Endodermal cell (in vitro differentiated cells): Measurements from ENCODE around the gene MST1. TPM values are rescaled to one million over a fixed set of nuclear protein-coding genes. Genes with fewer than 3 reads are reported as not detected.
A peak's percentile ranks its signal among the peaks of the same experiment; 100 is the strongest.
"Not testable (repeated sequence)": the region's sequence is repeated elsewhere in the genome, so short reads cannot be mapped to it uniquely, and the experiment has no call there.

Source experiments
- DNase-seq: peaks from one replicate; pipeline ENCODE4 v3.0.0-alpha.2; 2017
- H3K27ac ChIP-seq: 2 replicates; pipeline ENCODE4 v1.5.1; 2013; ENCODE audit warnings: mild to moderate bottlenecking, low read depth, low read length, moderate library complexity
- H3K27me3 ChIP-seq: 2 replicates; pipeline ENCODE4 v1.6.1; 2013; ENCODE audit warnings: mild to moderate bottlenecking, low read length, moderate library complexity; ENCODE audit not compliant: insufficient read depth, control insufficient read depth, poor library complexity, severe bottlenecking
- H3K36me3 ChIP-seq: 2 replicates; pipeline ENCODE4 v1.7.0; 2013; ENCODE audit warnings: mild to moderate bottlenecking, low read length, moderate library complexity; ENCODE audit not compliant: control insufficient read depth, insufficient read depth
- H3K4me1 ChIP-seq: one replicate; pipeline ENCODE4 v1.7.0; 2013; ENCODE audit warnings: low read length; ENCODE audit not compliant: control insufficient read depth, insufficient read depth
- H3K4me3 ChIP-seq: 2 replicates; pipeline ENCODE4 v1.5.1; 2013; ENCODE audit warnings: mild to moderate bottlenecking, low read length, moderate library complexity
- H3K9ac ChIP-seq: 2 replicates; pipeline ENCODE4 v1.6.1; 2013; ENCODE audit warnings: mild to moderate bottlenecking, low read length, moderate library complexity; ENCODE audit not compliant: poor library complexity, severe bottlenecking; ENCODE audit errors: extremely low read depth
- H3K9me3 ChIP-seq: 2 replicates; pipeline ENCODE4 v1.6.1; 2013; ENCODE audit warnings: mild to moderate bottlenecking, low read length, moderate library complexity; ENCODE audit not compliant: control insufficient read depth
- H3K27ac Mint-ChIP-seq: 2 replicates; pipeline ENCODE4 v1.8.0; 2020; ENCODE audit warnings: mixed read lengths
- H3K27me3 Mint-ChIP-seq: 2 replicates; pipeline ENCODE4 v1.8.0; 2021; ENCODE audit warnings: mild to moderate bottlenecking, mixed read lengths; ENCODE audit not compliant: insufficient read depth
- H3K36me3 Mint-ChIP-seq: 2 replicates; pipeline ENCODE4 v1.8.0; 2020; ENCODE audit warnings: low read depth, mixed read lengths
- H3K4me1 Mint-ChIP-seq: 2 replicates; pipeline ENCODE4 v1.8.0; 2020; ENCODE audit warnings: mixed read lengths
- H3K4me3 Mint-ChIP-seq: 2 replicates; pipeline ENCODE4 v1.8.0; 2020; ENCODE audit warnings: mild to moderate bottlenecking, moderate library complexity, mixed read lengths
- H3K9me3 Mint-ChIP-seq: 2 replicates; pipeline ENCODE4 v1.8.0; 2020; ENCODE audit warnings: mild to moderate bottlenecking, mixed read lengths
- CTCF ChIP-seq: fragments of 200-600 bp; sonication (generic); conservative IDR thresholded peaks from 2 replicates; pipeline ENCODE4 v1.5.0; 2021; ENCODE audit warnings: antibody characterized with exemption, mild to moderate bottlenecking
- WGBS, 2 experiments: methylation state at CpG; one replicate each; pipeline versions ENCODE4 v1.1.5 to v1.1.7; 2013; ENCODE audit warnings: missing lambda C conversion rate in 2 of 2, mixed read lengths in 1 of 2; ENCODE audit not compliant: insufficient coverage in 1 of 2, insufficient read length in 1 of 2; 5-methylcytosine and 5-hydroxymethylcytosine counted together
- total RNA-seq, 2 donors: library from RNA; stranded (reverse); fragmentation: NEBNext Ultra II Directional in 1 of 2; extraction: Animal tissue kit (Norgen Biotek cat#: 25700) in 1 of 2; gene quantifications; 2 replicates in 1 of 2; 3 replicates in 1 of 2; pipeline ENCODE4 v1.2.1, GENCODE V29; 2021

The MST1 gene
- total RNA-seq, 2 donors from 2014 or later: 30.8 to 35.5 TPM

GRCh38 chr3:49699281-49699979 lies 10.2 kb upstream of the MST1 start:
- Mint-ChIP-seq H3K27me3 (no peaks in the 10 kb centered on the region), H3K4me1 (no peaks in the 10 kb centered on the region), H3K4me3 (no peak overlapping the region), H3K27ac (no peak overlapping the region), H3K36me3 (peaks cover 6% of the 10 kb centered on the region), H3K9me3 (no peaks in the 10 kb centered on the region)
- H3K9ac ChIP-seq: no peak overlapping the region
- TF ChIP-seq CTCF: no peak
- no peak for DNase-seq
- H3K27me3 ChIP-seq: no peaks in the 10 kb centered on the region
- WGBS, 2 experiments: 92 to 100% methylated on average over 3 to 16 of the region's 16 CpGs
- H3K4me1 ChIP-seq: no peaks in the 10 kb centered on the region
- no peak overlapping the region for H3K27ac ChIP-seq
- H3K36me3 ChIP-seq: peaks cover 3% of the 10 kb centered on the region
- no peaks in the 10 kb centered on the region for H3K9me3 ChIP-seq
- H3K4me3 ChIP-seq: no peak overlapping the region

DNA sequence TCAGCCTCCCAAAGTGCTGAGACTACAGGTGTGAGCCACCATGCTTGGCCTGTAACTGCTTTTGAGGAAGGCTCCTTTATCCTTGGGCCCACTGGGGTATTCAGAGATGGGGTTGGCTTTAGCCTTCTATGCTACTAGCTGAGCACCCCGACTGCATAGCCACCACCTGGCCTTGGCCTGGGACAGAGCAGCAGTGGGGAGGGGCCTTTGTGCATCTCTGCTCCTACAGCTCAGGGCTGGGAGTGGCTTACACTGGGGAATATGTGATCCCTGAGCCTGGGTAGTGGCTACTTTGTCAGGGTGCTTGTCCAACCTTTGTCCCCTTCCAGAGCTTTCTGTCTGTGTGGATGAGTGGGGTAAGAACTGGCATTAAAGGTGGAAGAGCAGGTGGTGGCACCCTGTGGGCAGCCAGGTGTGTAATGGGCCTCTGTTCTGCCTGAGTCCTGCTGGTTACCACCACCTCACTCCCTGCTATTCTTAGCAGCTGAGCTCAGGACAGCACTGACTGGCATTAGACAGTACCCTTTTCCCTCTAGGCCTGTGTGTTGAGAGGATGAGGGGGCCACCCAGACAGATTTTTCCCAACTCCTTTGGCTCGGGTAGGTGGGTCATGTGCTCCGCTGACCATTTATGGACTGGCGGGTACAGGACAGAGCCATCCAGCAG lies 6.2 kb upstream of the MST1 start:
- H3K9me3 Mint-ChIP-seq, H3K36me3 Mint-ChIP-seq, H3K4me1 Mint-ChIP-seq, H3K4me3 ChIP-seq, H3K27me3 ChIP-seq, H3K9ac ChIP-seq, H3K9me3 ChIP-seq, H3K4me1 ChIP-seq, DNase-seq, H3K36me3 ChIP-seq, H3K27ac Mint-ChIP-seq, H3K27ac ChIP-seq, H3K4me3 Mint-ChIP-seq, H3K27me3 Mint-ChIP-seq: not testable (repeated sequence)
- 91% methylated on average over 4 of the region's 4 CpGs; no CpG with 5 or more reads in 1 of the 2 experiments for WGBS, 2 experiments

DNA sequence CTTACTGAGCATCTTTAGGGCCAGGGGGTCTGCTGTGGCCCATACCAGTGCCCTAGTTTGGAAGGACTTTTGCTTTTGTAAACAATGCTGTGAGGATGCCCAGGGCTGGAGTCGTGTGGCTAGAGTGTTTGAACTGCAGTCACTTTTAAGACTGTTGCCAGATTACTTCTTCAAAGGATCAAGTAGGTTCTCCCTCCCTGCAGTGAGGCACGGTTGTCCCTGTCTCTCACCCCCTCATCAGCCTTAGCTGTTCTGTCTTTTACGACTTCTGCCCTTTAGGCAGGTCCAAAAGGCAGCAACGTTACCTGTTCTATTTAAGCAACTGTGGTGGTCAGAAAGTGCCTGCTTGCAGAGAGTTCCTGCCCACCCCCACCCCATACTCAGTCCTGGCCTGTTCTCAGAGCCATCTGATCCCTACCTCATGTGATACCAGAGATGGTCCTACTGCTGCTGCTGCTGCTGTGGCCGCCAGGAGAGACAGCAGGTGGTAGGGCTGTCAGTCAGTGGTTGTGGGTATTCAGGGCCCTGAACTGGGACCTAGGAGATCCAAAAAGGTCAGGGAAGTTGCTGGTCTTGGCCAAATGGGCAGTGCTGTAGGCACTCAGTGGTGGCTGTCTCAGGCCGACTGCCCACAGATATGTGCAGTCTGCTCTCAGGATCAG lies 5.3 kb upstream of the MST1 start:
- H3K4me1 ChIP-seq, H3K9me3 ChIP-seq, H3K9me3 Mint-ChIP-seq, H3K27ac Mint-ChIP-seq, H3K27ac ChIP-seq, H3K9ac ChIP-seq, DNase-seq, H3K4me3 ChIP-seq, H3K36me3 Mint-ChIP-seq, H3K27me3 ChIP-seq, H3K4me3 Mint-ChIP-seq, H3K36me3 ChIP-seq, H3K4me1 Mint-ChIP-seq, H3K27me3 Mint-ChIP-seq: not testable (repeated sequence)
- WGBS, 2 experiments: 74% methylated on average over 4 to 6 of the region's 6 CpGs

DNA sequence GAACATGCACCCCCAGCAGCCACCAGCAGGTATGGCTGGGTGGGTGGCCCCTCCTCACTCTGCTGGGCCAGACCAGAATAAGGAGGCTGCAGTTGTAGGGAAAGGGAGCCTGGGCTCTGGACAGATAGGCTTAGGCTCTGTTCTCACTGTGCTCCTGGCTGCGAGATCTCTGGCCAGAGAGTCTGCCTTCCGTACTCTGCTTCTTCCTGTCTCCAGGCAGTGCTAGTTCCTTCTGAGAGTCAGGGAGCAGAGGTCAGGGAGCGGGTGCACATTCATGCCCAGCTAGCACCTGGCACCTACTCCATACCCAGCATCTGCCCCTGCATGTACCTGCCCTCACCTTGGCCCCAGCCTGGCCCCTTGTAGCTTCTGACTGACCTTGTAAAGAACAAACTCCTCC lies 2.2 kb upstream of the MST1 start:
- not testable (repeated sequence) for H3K4me1 ChIP-seq, H3K4me3 Mint-ChIP-seq, H3K9me3 Mint-ChIP-seq, H3K27ac Mint-ChIP-seq, H3K27me3 ChIP-seq, H3K4me3 ChIP-seq, DNase-seq, H3K9ac ChIP-seq, H3K36me3 Mint-ChIP-seq, H3K36me3 ChIP-seq, H3K27me3 Mint-ChIP-seq, H3K9me3 ChIP-seq, H3K27ac ChIP-seq
- WGBS, 2 experiments: 94 to 100% methylated on average over 2 to 3 of the region's 3 CpGs
- peaks cover 20% of the 10 kb centered on the region for H3K4me1 Mint-ChIP-seq

GRCh38 chr3:49690856-49691255 lies 1.6 kb upstream of the MST1 start:
- DNase-seq, H3K9me3 Mint-ChIP-seq, H3K36me3 Mint-ChIP-seq, H3K4me3 ChIP-seq, H3K9me3 ChIP-seq, H3K36me3 ChIP-seq, H3K9ac ChIP-seq, H3K27ac Mint-ChIP-seq, H3K27me3 ChIP-seq, H3K27ac ChIP-seq, H3K4me1 ChIP-seq, H3K27me3 Mint-ChIP-seq: not testable (repeated sequence)
- peak overlapping the region; percentile 93 for H3K4me3 Mint-ChIP-seq
- H3K4me1 Mint-ChIP-seq: peaks cover 20% of the 10 kb centered on the region
- 91 to 100% methylated on average over 2 to 3 of the region's 3 CpGs for WGBS, 2 experiments

- Mint-ChIP-seq H3K4me1 (peaks cover 20% of the 10 kb centered on the region), H3K27ac (peak overlapping the region; percentile 97), H3K4me3 (peak overlapping the region; percentile 93)
- H3K9me3 Mint-ChIP-seq, H3K36me3 ChIP-seq, H3K27me3 Mint-ChIP-seq, H3K9me3 ChIP-seq, H3K27ac ChIP-seq, DNase-seq, H3K4me1 ChIP-seq, H3K27me3 ChIP-seq, H3K36me3 Mint-ChIP-seq: not testable (repeated sequence)
- WGBS, 2 experiments: 0 to 15% methylated on average over 3 to 16 of the region's 16 CpGs
- Histone ChIP-seq H3K9ac (peak overlapping the region; percentile 56), H3K4me3 (peak overlapping the region; percentile 94)
Measured at GRCh38 chr3:49689908-49690624, 792 bp upstream of the MST1 start.
